ENCODE measurements around the gene AGMO.

Gene AGMO

GRCh38 chr7:15561835-15562234 is at the start of gene AGMO:
Gene AGMO, minus strand, starts transcription at chr7:15562015.
- DNase-seq, result no peak

GRCh38 chr7:15610503-15610902 is 48.7 kb upstream of the AGMO start:
- no peak for DNase-seq

GRCh38 chr7:15609287-15609686 is 47.5 kb upstream of the AGMO start:
- no peak for DNase-seq

- no peak for DNase-seq
Observed at GRCh38 chr7:15607529-15608210, 45.9 kb upstream of the AGMO start.

- no peak for DNase-seq
Observed at GRCh38 chr7:15606561-15606960, 44.7 kb upstream of the AGMO start.

- no peak for DNase-seq
Observed at GRCh38 chr7:15604166-15604565, 42.4 kb upstream of the AGMO start.

- no peak for DNase-seq
Observed at GRCh38 chr7:15603124-15603523, 41.3 kb upstream of the AGMO start.

GRCh38 chr7:15602236-15602635 is 40.4 kb upstream of the AGMO start:
- DNase-seq, result no peak

GRCh38 chr7:15601175-15601574 is 39.4 kb upstream of the AGMO start:
- DNase-seq, result no peak

GRCh38 chr7:15600298-15600697 is 38.5 kb upstream of the AGMO start:
- no peak for DNase-seq

GRCh38 chr7:15594461-15594860 is 32.6 kb upstream of the AGMO start:
- DNase-seq, result no peak

- no peak for DNase-seq
Observed at GRCh38 chr7:15593382-15593781, 31.6 kb upstream of the AGMO start.

GRCh38 chr7:15586266-15586665 is 24.5 kb upstream of the AGMO start:
- no peak for DNase-seq

GRCh38 chr7:15584575-15584974 is 22.8 kb upstream of the AGMO start:
- DNase-seq, result no peak

GRCh38 chr7:15582773-15583172 is 21.0 kb upstream of the AGMO start:
- DNase-seq, result no peak

- no peak for DNase-seq
Observed at GRCh38 chr7:15581352-15581951, 19.6 kb upstream of the AGMO start.

- DNase-seq, result no peak
Observed at GRCh38 chr7:15580604-15581351, 19.0 kb upstream of the AGMO start.

- DNase-seq, result no peak
Observed at GRCh38 chr7:15577600-15577999, 15.8 kb upstream of the AGMO start.

- no peak for DNase-seq
Observed at GRCh38 chr7:15571301-15571878, 9.6 kb upstream of the AGMO start.

- DNase-seq, result no peak
Observed at GRCh38 chr7:15567652-15568051, 5.8 kb upstream of the AGMO start.

- DNase-seq, result no peak
Observed at GRCh38 chr7:15567036-15567435, 5.2 kb upstream of the AGMO start.

- no peak for DNase-seq
Observed at GRCh38 chr7:15566476-15566875, 4.7 kb upstream of the AGMO start.

- DNase-seq, result no peak
Observed at GRCh38 chr7:15560968-15561367, 847 bp downstream of the AGMO start.

GRCh38 chr7:15559416-15559928 is 2.3 kb downstream of the AGMO start:
- DNase-seq, result no peak

Data from hematopoietic multipotent progenitor cell treated with erythropoietin and hydrocortisone succinate and interleukin-3 and kit ligand, for 8 days (in vitro differentiated cells).